Inflammatory macrophage treated with lipopolysaccharide for 4 hours (primary cell): ENCODE data around the gene KLF7.

Experiments
- DNase-seq: peaks from one replicate; pipeline ENCODE4 v3.0.0-alpha.2; 2020

KLF7 gene

GRCh38 chr2:207123335-207123744 lies 42.4 kb downstream of the KLF7 start:
- DNase-seq = no peak

GRCh38 chr2:207122651-207123334 lies 43.0 kb downstream of the KLF7 start:
- DNase-seq = no peak

GRCh38 chr2:207121784-207122183 lies 44.0 kb downstream of the KLF7 start:
- DNase-seq = no peak

GRCh38 chr2:207119048-207119447 lies 46.7 kb downstream of the KLF7 start:
- DNase-seq = no peak

- DNase-seq = no peak
These were observed 48.1 kb downstream of the KLF7 start for GRCh38 chr2:207117668-207118067.

GRCh38 chr2:207115715-207116364 lies 49.9 kb downstream of the KLF7 start:
- no peak for DNase-seq

- no peak for DNase-seq
These were observed 52.3 kb downstream of the KLF7 start for GRCh38 chr2:207113414-207113813.

- no peak for DNase-seq
These were observed 53.0 kb downstream of the KLF7 start for GRCh38 chr2:207112785-207113184.

- DNase-seq = no peak
These were observed 53.4 kb downstream of the KLF7 start for GRCh38 chr2:207112383-207112782.

- no peak for DNase-seq
These were observed 54.0 kb downstream of the KLF7 start for GRCh38 chr2:207111757-207112156.

GRCh38 chr2:207110715-207111114 lies 55.0 kb downstream of the KLF7 start:
- peak; percentile 19 for DNase-seq

GRCh38 chr2:207110310-207110709 lies 55.4 kb downstream of the KLF7 start:
- no peak for DNase-seq

GRCh38 chr2:207109768-207110167 lies 56.0 kb downstream of the KLF7 start:
- DNase-seq = no peak

- DNase-seq = no peak
These were observed 57.3 kb downstream of the KLF7 start for GRCh38 chr2:207108440-207108839.

- DNase-seq = no peak
These were observed 58.2 kb downstream of the KLF7 start for GRCh38 chr2:207107551-207107950.

- DNase-seq = no peak
These were observed 58.6 kb downstream of the KLF7 start for GRCh38 chr2:207107131-207107530.

GRCh38 chr2:207103132-207103531 lies 62.6 kb downstream of the KLF7 start:
- no peak for DNase-seq

- DNase-seq = no peak
These were observed 63.8 kb downstream of the KLF7 start for GRCh38 chr2:207101984-207102383.

GRCh38 chr2:207097278-207097677 lies 68.5 kb downstream of the KLF7 start:
- no peak for DNase-seq

- no peak for DNase-seq
These were observed 69.8 kb downstream of the KLF7 start for GRCh38 chr2:207095963-207096362.

- no peak for DNase-seq
These were observed 72.5 kb downstream of the KLF7 start for GRCh38 chr2:207093234-207093633.

- no peak for DNase-seq
These were observed 72.9 kb downstream of the KLF7 start for GRCh38 chr2:207092818-207093217.

- DNase-seq = peak; percentile 59
These were observed 73.8 kb downstream of the KLF7 start for GRCh38 chr2:207091928-207092327.

GRCh38 chr2:207091176-207091575 lies 74.6 kb downstream of the KLF7 start:
- peak; percentile 23 for DNase-seq

- no peak for DNase-seq
These were observed 75.4 kb downstream of the KLF7 start for GRCh38 chr2:207090389-207090788.
